ENCODE results near the gene RBP4.

- TF ChIP-seq YY1 (IDR thresholded peaks at IDR 0.05; ENCODE audit: insufficient read depth, insufficient read length) (no peak), ZNF274 (IDR thresholded peaks at IDR 0.05; ENCODE audit: low read depth, low read length) (no peak)
Measured at GRCh38 chr10:93579089-93579488, 21.9 kb downstream of the RBP4 start.

Data from NT2/D1 (cell line).